ENCODE results near the gene ZFP14.
A peak's percentile ranks its signal among the peaks of the same experiment; 100 is the strongest.

Gene ZFP14

DNA sequence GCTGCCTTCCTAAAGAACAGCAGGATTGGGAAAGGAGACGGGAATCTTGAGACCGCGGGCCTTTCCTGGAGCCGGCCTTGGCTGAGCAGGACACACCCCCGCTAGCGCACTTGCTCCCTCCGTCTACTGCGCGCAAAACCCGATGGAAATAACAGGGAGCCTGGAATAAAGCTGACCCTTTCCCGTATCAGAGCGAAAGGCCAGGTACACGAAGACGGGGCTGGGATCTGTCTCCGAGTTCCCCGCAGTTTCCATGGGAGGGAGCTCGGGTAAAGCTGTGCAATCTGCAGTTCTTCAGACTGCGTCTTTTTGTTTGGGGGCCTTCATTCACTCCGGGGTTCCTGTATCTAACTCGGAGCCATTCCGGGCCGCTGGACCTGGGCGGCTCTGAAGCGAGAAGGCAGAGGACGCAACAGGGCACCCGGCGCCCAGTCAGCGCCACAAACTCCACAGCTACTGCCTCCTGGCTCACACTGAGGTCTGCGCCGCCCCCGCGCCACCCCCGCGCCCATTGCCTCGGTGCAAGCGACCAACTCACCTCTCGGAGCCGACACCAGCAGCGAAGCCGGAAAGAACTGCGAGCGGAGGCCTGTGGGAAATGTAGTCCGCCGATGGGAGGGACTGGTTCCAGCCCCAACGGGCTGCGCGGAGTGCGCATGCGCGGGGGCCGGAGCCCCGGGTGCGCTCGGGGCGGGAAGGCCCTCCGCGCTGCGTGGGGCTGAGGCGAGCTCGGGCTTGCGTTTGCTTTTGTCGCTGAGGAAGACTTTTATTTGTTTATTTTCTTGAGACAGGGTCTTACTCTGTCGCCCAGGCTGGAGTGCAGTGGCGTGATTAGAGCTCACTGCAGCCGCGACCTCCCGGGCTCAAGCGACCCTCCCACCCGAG, at the start of gene ZFP14:
ZFP14 (minus strand) TSS at position 577 of the 885 bp plus-strand sequence. CDS start 11,309 bp downstream, outside the sequence.
- H3K4me3 ChIP-seq (replicated peaks; ENCODE audit: low read depth, low read length), result peak within 1 kb of the TSS; percentile 84
- TF ChIP-seq, protein P1, sequence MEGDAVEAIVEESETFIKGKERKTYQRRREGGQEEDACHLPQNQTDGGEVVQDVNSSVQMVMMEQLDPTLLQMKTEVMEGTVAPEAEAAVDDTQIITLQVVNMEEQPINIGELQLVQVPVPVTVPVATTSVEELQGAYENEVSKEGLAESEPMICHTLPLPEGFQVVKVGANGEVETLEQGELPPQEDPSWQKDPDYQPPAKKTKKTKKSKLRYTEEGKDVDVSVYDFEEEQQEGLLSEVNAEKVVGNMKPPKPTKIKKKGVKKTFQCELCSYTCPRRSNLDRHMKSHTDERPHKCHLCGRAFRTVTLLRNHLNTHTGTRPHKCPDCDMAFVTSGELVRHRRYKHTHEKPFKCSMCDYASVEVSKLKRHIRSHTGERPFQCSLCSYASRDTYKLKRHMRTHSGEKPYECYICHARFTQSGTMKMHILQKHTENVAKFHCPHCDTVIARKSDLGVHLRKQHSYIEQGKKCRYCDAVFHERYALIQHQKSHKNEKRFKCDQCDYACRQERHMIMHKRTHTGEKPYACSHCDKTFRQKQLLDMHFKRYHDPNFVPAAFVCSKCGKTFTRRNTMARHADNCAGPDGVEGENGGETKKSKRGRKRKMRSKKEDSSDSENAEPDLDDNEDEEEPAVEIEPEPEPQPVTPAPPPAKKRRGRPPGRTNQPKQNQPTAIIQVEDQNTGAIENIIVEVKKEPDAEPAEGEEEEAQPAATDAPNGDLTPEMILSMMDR (IDR thresholded peaks at IDR 0.05; ENCODE audit: low read length, missing control alignments), result peak; percentile 23
- DNase-seq (ENCODE audit: low read depth), result peak; percentile 94

DNA sequence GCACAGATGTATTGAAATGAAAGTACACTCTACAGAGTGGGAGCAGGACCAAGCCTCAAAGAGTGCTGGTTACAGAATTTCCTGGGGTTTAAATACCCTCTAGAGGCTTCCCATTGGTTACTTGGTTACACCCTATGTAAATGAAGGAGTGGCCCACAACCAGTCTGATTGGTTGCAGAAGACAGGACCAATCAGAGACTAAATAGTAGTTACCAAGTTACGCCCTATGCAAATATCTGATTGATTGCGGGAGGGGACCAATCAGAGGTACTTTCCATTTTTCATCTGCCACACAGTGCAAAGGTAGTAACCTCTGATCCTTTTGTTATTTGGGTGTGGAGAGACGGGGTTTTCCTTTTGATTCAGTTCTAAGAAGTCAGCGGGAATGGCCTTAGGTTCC, 44.9 kb upstream of the ZFP14 start:
- TF ChIP-seq, protein P1 (IDR thresholded peaks at IDR 0.05; ENCODE audit: low read length, missing control alignments), result no peak
- H3K4me3 ChIP-seq (replicated peaks; ENCODE audit: low read depth, low read length), result no peak overlapping the region
- no peak for DNase-seq (ENCODE audit: low read depth)

DNA sequence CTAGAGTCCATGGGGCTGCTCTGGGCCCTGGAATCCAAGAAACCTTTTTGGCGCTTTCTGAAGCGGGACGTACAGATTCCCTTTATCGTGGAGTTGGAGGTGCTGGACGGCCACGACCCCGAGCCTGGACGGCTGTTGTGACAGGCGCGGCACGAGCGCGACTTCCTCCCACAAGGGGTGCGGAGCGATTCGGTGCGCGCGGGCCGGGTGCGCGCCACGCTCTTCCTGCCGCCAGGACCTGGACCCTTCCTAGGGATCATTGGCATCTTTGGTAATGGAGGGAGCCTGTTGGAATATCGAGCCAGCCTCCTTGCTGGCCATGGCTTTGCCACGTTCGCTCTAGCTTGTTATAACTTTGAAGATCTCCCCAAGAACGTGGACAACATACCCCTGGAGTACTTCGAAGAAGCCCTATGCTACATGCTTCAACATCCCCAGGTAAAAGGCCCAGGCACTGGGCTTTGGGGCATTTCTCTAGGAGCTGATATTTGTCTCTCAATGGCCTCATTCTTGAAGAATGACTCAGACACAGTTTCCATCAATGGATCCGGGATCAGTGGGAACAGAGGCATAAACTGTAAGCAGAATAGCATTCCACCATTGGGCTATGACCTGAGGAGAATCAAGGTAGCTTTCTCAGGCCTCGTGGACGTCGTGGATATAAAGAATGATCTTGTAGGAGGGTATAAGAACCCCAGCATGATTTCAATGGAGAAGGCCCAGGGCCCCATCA, 42.9 kb upstream of the ZFP14 start:
- peak overlapping the region; percentile 34 for H3K4me3 ChIP-seq (replicated peaks; ENCODE audit: low read depth, low read length)
- TF ChIP-seq, protein P1 (IDR thresholded peaks at IDR 0.05; ENCODE audit: low read length, missing control alignments), result no peak
- DNase-seq (ENCODE audit: low read depth), result no peak

DNA sequence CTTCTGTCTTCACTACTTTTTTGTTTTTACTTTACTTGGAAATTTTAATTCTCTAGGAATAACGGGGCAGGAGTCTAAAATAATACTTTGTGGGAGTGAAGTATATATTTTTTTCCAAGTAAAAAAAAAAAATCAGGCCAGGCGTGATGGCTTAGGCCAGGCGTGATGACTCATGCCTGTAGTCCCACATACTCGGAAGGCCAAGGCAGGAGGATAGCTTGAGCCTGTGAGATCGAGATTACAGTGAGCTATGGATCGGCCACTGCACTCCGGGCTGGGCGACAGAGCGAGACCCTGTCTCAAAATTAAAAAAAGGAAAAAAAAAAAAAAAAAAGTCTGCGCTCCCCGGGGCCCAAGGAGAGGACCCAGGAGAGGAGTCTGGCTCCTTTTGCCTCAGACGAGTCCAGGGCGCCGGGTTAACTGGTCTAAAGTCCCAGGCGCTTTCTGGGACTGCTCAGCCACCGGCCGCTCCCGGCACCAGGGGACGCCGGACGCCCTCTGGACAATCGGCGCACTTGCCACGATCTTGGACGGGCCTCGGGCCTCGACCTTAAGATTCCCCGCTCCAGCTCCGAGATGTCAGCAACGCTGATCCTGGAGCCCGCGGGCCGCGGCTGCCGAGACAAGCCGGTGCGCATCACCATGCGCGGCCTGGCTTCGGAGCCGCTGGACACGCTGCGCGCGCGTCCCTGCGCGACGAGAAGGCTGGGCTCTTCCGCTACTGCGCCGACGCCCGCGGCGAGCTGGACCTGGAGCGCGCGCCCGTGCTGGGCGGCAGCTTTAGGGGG, 42.2 kb upstream of the ZFP14 start:
- H3K4me3 ChIP-seq (replicated peaks; ENCODE audit: low read depth, low read length), result peak overlapping the region; percentile 34
- peak; percentile 42 for DNase-seq (ENCODE audit: low read depth)
- TF ChIP-seq, protein P1 (IDR thresholded peaks at IDR 0.05; ENCODE audit: low read length, missing control alignments), result no peak

DNA sequence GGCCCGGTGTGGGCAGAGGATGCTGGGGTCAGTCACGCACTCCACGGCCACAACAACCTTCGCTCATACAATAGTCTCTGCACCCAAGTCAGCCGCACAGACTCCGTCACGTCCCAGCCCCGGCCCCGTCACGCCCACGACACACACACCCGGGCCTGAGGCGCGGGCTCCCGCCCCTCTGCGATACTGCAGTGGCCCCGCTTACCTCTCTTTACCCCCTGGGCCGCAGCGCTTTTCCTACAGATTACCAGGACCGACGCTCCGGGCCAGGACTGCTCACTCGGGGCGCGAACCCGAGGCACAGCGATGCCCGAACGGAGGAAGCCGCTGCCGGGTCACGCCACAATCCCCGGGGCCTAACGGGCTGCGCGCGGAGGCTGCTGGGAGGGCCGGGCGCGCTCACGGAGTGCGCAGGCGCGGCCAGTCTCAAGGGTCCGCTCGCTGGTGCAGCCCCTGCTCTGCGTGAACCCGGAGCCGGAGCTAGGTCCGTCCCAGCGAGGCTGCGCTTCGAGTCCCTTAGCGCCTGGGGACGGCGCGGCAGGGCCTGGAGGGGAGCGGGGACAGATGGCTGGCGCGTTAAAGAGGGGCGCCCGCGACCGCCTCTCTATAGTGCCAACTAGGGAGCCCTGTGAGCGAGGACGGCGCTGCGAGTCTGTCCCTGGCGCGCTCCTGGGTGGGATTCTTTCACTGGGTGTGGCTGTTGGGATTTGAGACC, 39.4 kb upstream of the ZFP14 start, which contains the start of gene ZFP82:
ZFP82 (minus strand) TSS at position 358 of the 715 bp plus-strand sequence. CDS start 8,855 bp downstream, outside the sequence.
- TF ChIP-seq, protein P1 (IDR thresholded peaks at IDR 0.05; ENCODE audit: low read length, missing control alignments), result no peak
- peak within 1 kb of the TSS; percentile 73 for H3K4me3 ChIP-seq (replicated peaks; ENCODE audit: low read depth, low read length)
- peak; percentile 85 for DNase-seq (ENCODE audit: low read depth)

DNA sequence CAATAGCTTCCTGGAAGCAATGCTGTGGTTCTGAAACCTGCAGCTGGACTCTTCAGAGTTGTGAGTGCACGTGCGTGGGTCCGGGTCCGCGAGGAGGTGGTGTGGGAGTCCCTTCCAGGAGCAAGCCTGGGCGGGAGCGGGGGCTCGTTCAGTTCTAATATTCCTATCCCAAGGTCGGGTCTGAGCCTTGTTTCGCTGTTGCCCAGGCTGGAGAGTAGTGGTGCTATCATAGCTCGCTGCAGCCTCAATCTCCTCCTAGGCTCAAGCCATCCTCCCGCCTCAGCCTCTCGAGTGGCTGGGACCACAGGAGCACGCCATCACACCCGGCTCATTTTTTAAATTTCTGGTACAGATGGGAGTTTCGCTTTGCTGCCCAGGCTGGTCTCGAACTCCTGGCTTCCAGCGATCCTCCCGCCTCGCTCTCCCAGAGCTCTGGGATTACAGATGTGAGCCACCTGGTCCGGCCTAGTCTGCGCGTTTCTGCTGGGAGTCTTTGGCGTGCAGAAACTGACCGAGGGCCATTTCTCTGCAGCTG, 38.8 kb upstream of the ZFP14 start:
- DNase-seq (ENCODE audit: low read depth), result no peak
- H3K4me3 ChIP-seq (replicated peaks; ENCODE audit: low read depth, low read length), result peak overlapping the region; percentile 73
- TF ChIP-seq, protein P1 (IDR thresholded peaks at IDR 0.05; ENCODE audit: low read length, missing control alignments), result no peak
